SK-N-DZ (cell line): Measurements from ENCODE around the gene DHX35.
"Not testable (repeated sequence)": the region's sequence is repeated elsewhere in the genome, so short reads cannot be mapped to it uniquely, and the experiment has no call there.

ENCODE experiments used
- DNase-seq: peaks from one replicate; pipeline ENCODE4 v3.0.0-alpha.2; 2015; ENCODE audit warnings: low spot score

Gene DHX35

GRCh38 chr20:38940644-38941043 is 21.5 kb upstream of the DHX35 start:
- DNase-seq = no peak

DNA sequence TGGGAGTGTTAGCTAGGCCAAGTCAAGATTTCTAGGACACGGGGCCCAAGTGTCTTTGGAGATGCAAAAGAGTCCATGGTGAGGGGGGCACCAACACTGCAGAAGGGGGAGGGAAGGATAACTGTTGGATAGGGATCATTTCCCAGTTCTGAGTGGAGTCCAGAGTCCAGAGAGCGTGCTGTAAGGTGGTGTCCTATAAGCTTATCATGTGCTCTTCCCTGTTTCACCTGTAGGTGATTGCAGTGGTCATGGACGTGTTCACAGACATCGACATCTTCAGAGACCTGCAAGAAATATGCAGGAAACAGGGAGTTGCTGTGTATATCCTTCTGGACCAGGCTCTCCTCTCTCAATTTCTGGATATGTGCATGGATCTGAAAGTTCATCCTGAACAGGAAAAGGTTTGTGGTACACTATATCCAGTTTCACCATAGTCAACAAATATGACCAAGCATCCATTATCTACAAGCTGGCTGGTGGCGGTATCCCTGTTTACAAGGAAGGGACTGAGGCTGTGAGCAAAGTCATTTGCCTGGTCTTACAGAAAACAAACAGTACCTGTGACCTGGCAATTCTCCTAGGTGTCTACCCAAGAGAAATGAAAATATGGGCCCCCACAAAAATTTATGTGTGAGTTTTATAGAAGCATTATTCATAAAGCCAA is 20.3 kb upstream of the DHX35 start:
- DNase-seq = no peak

DNA sequence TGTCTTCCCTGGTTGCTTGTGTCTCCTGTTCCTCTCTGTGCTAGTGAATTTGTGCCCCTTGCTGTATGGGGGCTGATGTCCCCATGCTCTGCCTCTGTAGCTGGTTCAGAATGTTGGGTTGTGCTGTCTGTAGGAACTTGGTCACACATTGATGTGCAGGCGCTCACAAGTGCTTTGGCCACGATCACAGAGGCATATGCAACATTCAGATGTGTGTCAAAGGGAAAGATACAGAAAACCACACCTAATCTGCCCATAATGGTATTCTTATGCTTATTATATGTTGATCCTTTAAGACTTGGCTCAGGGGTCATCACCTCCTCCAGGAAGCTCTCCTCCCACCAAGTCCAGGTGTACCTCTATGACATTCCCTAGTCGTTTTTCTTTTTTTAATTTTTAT is 17.1 kb upstream of the DHX35 start:
- DNase-seq = no peak

DNA sequence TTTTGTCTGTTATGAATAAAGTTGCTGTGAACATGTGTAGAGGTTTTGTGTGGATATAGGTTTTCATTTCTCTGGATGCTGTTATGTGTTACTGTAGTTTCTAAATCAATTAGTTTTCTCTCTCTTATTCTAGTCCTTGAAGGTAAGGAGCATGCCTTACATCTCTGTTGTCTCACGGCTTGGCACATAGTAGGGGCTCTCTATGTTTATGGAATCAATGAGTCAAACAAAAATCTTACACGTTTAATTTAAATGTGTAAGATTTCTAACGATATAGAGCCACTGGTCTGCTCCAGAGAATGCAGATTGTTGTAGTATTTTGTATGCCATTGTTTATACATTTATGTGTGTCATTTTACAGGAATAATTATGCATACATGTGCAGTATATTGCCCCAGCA is 15.3 kb upstream of the DHX35 start:
- no peak for DNase-seq

- no peak for DNase-seq
Observed at GRCh38 chr20:38947931-38948362, 14.2 kb upstream of the DHX35 start.

DNA sequence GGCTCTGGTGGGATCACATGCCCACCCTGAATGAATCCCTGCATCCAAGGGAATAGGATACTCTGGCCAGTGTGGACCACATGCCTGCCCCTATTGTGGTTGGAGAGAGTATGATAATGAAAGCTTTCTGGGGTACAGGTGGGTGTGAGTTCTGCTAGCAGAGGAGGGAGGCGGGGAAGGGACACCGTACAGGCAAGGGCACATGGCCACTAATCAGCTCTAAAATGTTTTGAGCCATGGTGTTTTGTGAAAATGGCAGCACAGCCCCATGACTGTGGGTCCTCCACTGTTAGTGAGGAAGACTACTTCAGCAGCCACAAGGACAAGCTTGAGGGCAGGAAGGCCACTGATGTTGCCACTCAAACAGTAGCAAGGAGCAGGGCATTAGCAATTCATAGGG is 11.9 kb upstream of the DHX35 start:
- no peak for DNase-seq

DNA sequence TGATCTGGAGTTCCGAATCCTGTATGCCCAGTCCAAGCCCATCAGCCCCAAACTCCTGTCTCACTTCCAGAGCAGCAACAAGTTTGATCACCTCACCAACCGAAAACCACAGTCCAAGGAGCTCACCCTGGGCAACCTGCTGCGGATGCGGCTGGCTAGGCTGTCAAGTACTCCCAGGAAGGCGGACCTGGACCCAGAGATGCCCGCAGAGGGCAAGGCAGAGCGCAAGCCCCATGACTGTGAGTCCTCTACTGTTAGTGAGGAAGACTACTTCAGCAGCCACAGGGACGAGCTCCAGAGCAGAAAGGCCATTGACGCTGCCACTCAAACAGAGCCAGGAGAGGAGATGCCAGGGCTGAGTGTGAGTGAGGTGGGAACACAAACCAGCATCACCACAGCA is 10.5 kb upstream of the DHX35 start:
- no peak for DNase-seq

DNA sequence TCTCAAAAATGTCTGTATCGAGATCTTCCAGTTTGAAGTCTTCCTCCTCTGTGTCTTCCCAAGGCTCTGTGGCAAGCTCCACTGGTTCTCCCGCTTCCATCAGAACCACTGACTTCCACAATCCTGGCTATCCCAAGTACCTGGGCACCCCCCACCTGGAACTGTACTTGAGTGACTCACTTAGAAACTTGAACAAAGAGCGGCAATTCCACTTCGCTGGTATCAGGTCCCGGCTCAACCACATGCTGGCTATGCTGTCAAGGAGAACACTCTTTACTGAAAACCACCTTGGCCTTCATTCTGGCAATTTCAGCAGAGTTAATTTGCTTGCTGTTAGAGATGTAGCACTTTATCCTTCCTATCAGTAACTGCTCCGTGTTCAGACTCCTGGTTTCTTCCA is 10.0 kb upstream of the DHX35 start:
- no peak for DNase-seq

- DNase-seq = no peak
Observed at GRCh38 chr20:38953630-38954340, 8.4 kb upstream of the DHX35 start.

DNA sequence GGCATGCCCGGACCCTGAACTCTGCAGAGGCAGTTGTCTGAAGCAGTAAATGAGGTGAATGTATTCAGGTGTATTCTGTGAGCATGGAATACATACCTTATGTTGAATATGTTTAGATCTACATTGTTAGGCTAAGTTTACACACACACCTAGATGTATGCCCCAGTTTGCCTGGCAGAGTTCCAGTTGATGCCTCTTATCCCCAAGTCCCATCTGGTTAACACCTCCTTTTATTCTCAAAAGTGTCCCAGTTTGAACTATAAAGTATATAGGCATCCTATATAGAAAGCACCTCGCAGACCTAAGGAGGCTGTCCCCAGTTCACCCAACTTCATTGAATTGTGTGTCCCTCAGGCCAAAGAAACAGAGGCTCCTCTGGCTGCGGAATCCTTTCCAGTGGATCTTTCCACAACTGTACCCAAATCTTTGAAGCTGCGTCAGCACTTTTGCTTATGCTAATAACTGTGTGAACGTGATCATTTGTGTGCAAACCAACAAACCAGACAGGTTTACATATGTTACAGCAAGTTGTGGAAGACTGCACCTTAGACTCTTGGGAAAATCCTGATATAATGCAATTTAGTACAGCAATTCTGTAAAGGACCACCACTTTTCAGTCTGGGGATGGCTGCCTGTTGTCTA is 4.8 kb upstream of the DHX35 start:
- no peak for DNase-seq

DNA sequence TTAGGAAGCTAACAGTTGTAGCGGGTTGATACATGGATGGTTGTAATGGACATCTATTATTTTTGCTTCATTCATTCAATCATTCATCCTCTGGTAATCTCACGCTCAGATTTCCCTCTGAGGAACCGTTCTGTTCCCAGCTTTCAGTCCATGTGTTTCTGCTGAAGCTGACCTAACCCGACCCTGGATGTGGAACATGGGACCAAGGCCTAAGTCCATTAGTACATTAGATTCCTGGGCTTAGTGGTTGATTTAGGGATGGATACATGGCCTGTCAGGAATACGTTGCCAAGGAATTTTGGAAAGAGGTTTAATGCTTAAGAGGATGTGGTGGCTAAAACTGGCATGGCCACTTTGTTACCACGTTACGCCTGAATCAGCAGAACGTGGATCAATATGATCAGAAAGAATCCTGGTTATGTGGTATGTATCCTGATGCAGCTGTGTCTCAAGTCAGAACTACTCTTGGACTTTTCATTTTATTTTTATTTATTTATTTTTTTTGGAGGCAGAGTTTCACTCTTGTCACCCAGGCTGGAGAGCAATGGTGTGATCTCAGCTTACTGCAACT is 4.1 kb upstream of the DHX35 start:
- DNase-seq = no peak

GRCh38 chr20:38960187-38960687 is 1.9 kb upstream of the DHX35 start:
- DNase-seq = not testable (repeated sequence)

DNA sequence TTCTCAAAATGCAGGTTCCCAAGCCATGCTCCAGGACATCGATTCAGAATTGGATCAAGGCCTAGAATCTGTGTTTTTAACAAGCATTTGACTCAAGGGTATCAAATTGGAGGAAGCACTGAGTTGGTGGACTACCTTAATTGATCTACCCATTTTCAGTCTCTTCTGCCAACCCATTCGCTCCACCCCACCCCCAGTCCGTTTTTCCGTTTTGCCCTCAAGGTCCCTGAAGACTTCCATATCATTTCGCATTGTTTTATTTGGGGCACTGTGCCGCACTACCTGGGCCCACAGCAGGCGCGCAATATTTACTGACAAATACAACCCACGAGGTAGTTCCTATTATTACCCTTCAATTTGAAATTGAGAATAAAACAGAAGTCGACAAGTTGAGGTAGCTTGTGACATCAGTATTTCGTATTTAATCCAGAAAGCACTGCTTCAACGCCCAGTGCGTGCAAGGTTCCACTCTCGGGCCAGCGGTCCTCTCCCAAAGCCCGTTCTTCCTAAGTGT is 557 bp upstream of the DHX35 start:
- peak; percentile 30 for DNase-seq

DNA sequence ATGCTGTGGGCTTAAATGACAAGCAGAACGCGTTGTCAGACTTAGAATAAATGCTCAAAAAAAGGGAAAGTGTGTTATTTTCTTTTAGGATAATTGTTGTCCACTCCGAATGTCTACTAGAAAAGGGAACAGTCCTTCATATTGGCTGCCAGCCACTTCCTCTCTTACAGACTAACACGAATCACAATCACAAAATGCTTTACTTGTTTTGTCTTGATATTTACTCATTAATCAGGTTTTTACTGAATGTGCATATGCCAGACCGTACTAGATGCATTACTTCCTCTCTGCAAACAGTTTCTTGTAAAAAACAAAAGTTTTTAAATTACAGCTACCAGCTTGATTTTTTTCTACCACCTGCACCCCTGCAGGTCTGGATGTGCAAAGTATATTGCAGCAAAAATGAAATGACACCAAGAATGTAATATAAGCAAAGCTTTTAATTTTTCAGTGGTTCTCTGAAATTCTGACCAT is 821 bp downstream of the DHX35 start:
- no peak for DNase-seq

DNA sequence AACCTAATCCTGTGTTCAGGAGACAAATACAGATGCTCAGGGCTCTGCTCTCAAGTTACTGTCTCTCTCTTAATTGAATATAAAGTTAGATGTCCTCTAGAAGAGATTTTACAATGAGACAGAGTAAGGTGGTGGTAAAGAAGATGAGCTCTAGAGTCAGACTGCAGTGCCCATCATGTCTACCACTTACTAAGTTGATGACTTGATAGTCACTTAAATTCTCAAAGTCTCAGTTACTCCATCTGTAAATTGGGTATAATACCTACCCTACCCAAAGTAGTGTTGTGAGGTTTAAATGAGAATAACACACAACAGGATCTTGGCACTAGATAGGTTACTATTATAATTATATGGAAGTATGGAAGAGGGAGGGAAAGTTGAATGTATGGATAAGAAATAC is 1.6 kb downstream of the DHX35 start:
- no peak for DNase-seq

GRCh38 chr20:38965264-38965663 is 3.1 kb downstream of the DHX35 start:
- no peak for DNase-seq

GRCh38 chr20:38968090-38968489 is 5.9 kb downstream of the DHX35 start:
- DNase-seq = no peak

GRCh38 chr20:38969708-38970107 is 7.6 kb downstream of the DHX35 start:
- DNase-seq = no peak

DNA sequence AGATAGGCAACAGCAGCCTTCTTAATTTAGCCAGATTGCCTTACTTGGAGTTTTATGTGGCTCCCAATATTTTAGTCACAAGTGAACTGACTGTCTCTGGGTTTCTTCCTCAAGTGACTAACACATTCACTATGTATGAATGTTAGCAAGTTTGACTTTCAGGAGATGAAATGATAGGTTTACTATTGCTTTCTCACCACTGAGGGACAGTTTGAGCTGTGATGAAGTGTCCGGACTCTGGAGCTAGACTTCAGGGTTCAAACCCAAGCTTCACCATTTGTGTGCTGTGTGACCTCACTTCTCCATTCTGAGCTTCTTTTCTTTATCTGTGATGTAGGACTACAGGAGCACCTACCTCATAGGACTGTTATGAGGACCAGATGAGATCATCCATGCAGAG is 8.2 kb downstream of the DHX35 start:
- no peak for DNase-seq

GRCh38 chr20:38973107-38973506 is 11.0 kb downstream of the DHX35 start:
- DNase-seq = no peak

- DNase-seq = no peak
Observed at GRCh38 chr20:38973645-38974044, 11.5 kb downstream of the DHX35 start.

DNA sequence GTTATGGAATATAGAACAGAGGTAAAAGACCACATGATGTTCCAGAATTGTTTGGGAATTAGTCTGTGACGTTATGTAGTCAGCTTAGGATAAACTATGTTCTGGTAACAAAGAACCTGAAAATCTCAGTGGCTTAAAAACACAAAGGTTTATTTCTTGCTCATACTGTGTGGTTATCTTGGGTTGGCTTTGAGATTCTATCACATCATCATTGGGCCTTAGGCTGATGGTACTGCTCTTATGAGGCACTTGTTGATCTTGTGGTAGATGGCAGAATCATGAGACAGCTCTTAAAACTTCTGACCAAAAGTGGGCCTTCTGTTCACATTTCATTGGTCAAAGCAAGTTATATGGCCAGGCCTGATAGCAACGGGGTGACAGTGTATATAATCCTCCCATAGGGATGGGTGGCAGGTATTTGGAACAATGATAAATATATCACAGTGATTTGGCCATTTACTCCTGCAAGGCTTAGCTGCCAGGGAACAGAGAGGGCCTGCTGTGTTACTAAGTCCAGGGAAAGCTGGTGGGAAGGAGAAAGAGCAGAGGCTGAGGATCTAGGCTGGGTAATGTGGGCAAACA is 13.5 kb downstream of the DHX35 start:
- DNase-seq = no peak
